ENCODE results near the gene TK2.

The TK2 gene

GRCh38 chr16:66460703-66461102 is 89.2 kb downstream of the TK2 start:
- Histone ChIP-seq H3K9me3 (ENCODE audit: insufficient read depth, low read depth, low read length) (no peaks in the 10 kb centered on the region), H3K4me3 (ENCODE audit: low read length) (no peak overlapping the region), H3K36me3 (ENCODE audit: insufficient read depth, low read depth, low read length) (no peaks in the 10 kb centered on the region), H3K9ac (ENCODE audit: low read depth, low read length) (no peak overlapping the region), H3K4me1 (ENCODE audit: insufficient read depth, low read length) (no peaks in the 10 kb centered on the region), H3K27me3 (ENCODE audit: insufficient read depth, low read length) (no peaks in the 10 kb centered on the region; the same call in 1 of the 2 replicates), H3K27ac (ENCODE audit: low read length) (no peak overlapping the region)

- Histone ChIP-seq H3K36me3 (ENCODE audit: insufficient read depth, low read depth, low read length) (no peaks in the 10 kb centered on the region), H3K4me3 (ENCODE audit: low read length) (no peak overlapping the region), H3K9ac (ENCODE audit: low read depth, low read length) (no peak overlapping the region), H3K27ac (ENCODE audit: low read length) (no peak overlapping the region), H3K4me1 (ENCODE audit: insufficient read depth, low read length) (no peaks in the 10 kb centered on the region), H3K27me3 (ENCODE audit: insufficient read depth, low read length) (no peaks in the 10 kb centered on the region; the same call in 1 of the 2 replicates), H3K9me3 (ENCODE audit: insufficient read depth, low read depth, low read length) (no peaks in the 10 kb centered on the region)
Measured at GRCh38 chr16:66459878-66460277, 90.0 kb downstream of the TK2 start.

- Histone ChIP-seq H3K27ac (ENCODE audit: low read length) (no peak overlapping the region), H3K4me3 (ENCODE audit: low read length) (no peak overlapping the region), H3K36me3 (ENCODE audit: insufficient read depth, low read depth, low read length) (no peaks in the 10 kb centered on the region), H3K9ac (ENCODE audit: low read depth, low read length) (no peak overlapping the region), H3K9me3 (ENCODE audit: insufficient read depth, low read depth, low read length) (no peaks in the 10 kb centered on the region), H3K27me3 (ENCODE audit: insufficient read depth, low read length) (no peaks in the 10 kb centered on the region; the same call in 1 of the 2 replicates), H3K4me1 (ENCODE audit: insufficient read depth, low read length) (no peaks in the 10 kb centered on the region)
Measured at GRCh38 chr16:66458853-66459252, 91.1 kb downstream of the TK2 start.

- Histone ChIP-seq H3K36me3 (ENCODE audit: insufficient read depth, low read depth, low read length) (no peaks in the 10 kb centered on the region), H3K27me3 (ENCODE audit: insufficient read depth, low read length) (no peaks in the 10 kb centered on the region)
Measured at GRCh38 chr16:66458292-66458691, 91.6 kb downstream of the TK2 start.

More at GRCh38 chr16:66458292-66458691, 91.6 kb downstream of the TK2 start:
- H3K9me3 ChIP-seq (ENCODE audit: insufficient read depth, low read depth, low read length), result no peaks in the 10 kb centered on the region
- H3K27ac ChIP-seq (ENCODE audit: low read length), result no peak overlapping the region
- H3K9ac ChIP-seq (ENCODE audit: low read depth, low read length), result no peak overlapping the region
- no peaks in the 10 kb centered on the region for H3K4me1 ChIP-seq (ENCODE audit: insufficient read depth, low read length)
- H3K4me3 ChIP-seq (ENCODE audit: low read length), result no peak overlapping the region

All from iPS-20b (cell line).